Neuronal stem cell (in vitro differentiated cells): Measurements from ENCODE around the gene PCSK5.

Experiments
- DNase-seq: peaks from one replicate; pipeline ENCODE4 v3.0.0-alpha.2; 2013; ENCODE audit warnings: low spot score
- H2AFZ ChIP-seq: one replicate; pipeline ENCODE4 v1.6.1; 2013; ENCODE audit warnings: mild to moderate bottlenecking, low read length, inconsistent platforms
- H2AK5ac ChIP-seq: 2 replicates; pipeline ENCODE4 v1.6.1; 2013; ENCODE audit warnings: low read depth, mild to moderate bottlenecking, inconsistent platforms, low read length, moderate library complexity, mixed read lengths
- H2BK120ac ChIP-seq: 2 replicates; pipeline ENCODE4 v1.6.1; 2013; ENCODE audit warnings: low read depth, mild to moderate bottlenecking, inconsistent platforms, low read length, moderate library complexity, mixed read lengths
- H2BK12ac ChIP-seq: one replicate; pipeline ENCODE4 v1.6.1; 2013; ENCODE audit warnings: low read length, inconsistent platforms
- H2BK15ac ChIP-seq: 2 replicates; pipeline ENCODE4 v1.6.1; 2013; ENCODE audit warnings: mild to moderate bottlenecking, low read length, inconsistent platforms, mixed read lengths
- H2BK5ac ChIP-seq: one replicate; pipeline ENCODE4 v1.6.1; 2013; ENCODE audit warnings: inconsistent platforms, mild to moderate bottlenecking, low read length, moderate library complexity
- H3K14ac ChIP-seq: one replicate; pipeline ENCODE4 v1.6.1; 2013; ENCODE audit warnings: low read length, inconsistent platforms
- H3K18ac ChIP-seq: 2 replicates; pipeline ENCODE4 v1.6.1; 2013; ENCODE audit warnings: low read length, inconsistent platforms
- H3K23ac ChIP-seq: 2 replicates; pipeline ENCODE4 v1.6.1; 2013; ENCODE audit warnings: low read depth, mild to moderate bottlenecking, mixed read lengths, low read length, inconsistent platforms; ENCODE audit not compliant: poor library complexity
- H3K27ac ChIP-seq: replicated peaks from 3 replicates; pipeline ENCODE4 v1.5.1; 2013; ENCODE audit warnings: low read length, inconsistent platforms
- H3K27me3 ChIP-seq, 3 experiments: 2 replicates each; pipeline ENCODE4 v1.6.1; 2013; ENCODE audit warnings: low read length in 3 of 3, mild to moderate bottlenecking in 2 of 3, inconsistent platforms in 1 of 3, low read depth in 1 of 3, mixed read lengths in 1 of 3, moderate library complexity in 1 of 3; ENCODE audit not compliant: control insufficient read depth in 3 of 3, insufficient read depth in 3 of 3
- H3K36me3 ChIP-seq, 2 donors: replicated peaks in 1 of 2; 2 replicates each; pipeline ENCODE4 v1.6.1; 2013; ENCODE audit warnings: low read length in 2 of 2; ENCODE audit not compliant: control insufficient read depth in 2 of 2, insufficient read depth in 2 of 2
- H3K4ac ChIP-seq: 2 replicates; pipeline ENCODE4 v1.6.1; 2013; ENCODE audit warnings: inconsistent platforms, mild to moderate bottlenecking, low read length, moderate library complexity
- H3K4me1 ChIP-seq, 2 donors: 1 replicate in 1 of 2; 2 replicates in 1 of 2; pipeline ENCODE4 v1.6.1; 2013; ENCODE audit warnings: low read length in 2 of 2, low read depth in 1 of 2; ENCODE audit not compliant: control insufficient read depth in 2 of 2, insufficient read depth in 1 of 2
- H3K4me2 ChIP-seq: one replicate; pipeline ENCODE4 v1.6.1; 2013; ENCODE audit warnings: mild to moderate bottlenecking, low read length, inconsistent platforms; ENCODE audit not compliant: insufficient read depth, poor library complexity, severe bottlenecking
- H3K4me3 ChIP-seq, 2 donors: 2 replicates each; pipeline ENCODE4 v1.5.1; 2013; ENCODE audit warnings: low read length in 2 of 2, mild to moderate bottlenecking in 2 of 2, inconsistent platforms in 1 of 2, moderate library complexity in 1 of 2
- H3K79me1 ChIP-seq: one replicate; pipeline ENCODE4 v1.6.1; 2013; ENCODE audit warnings: low read depth, mild to moderate bottlenecking, inconsistent platforms, low read length, moderate library complexity
- H3K9ac ChIP-seq: one replicate; pipeline ENCODE4 v1.6.1; 2013; ENCODE audit warnings: mild to moderate bottlenecking, low read depth, low read length, inconsistent platforms; ENCODE audit not compliant: poor library complexity
- H3K9me3 ChIP-seq, 2 donors: replicated peaks in 1 of 2; 2 replicates each; pipeline versions ENCODE3 to v1.6.1; 2013; ENCODE audit warnings: low read length in 2 of 2, mild to moderate bottlenecking in 2 of 2, inconsistent platforms in 1 of 2, low read depth in 1 of 2, mixed read lengths in 1 of 2, moderate library complexity in 1 of 2; ENCODE audit not compliant: control insufficient read depth in 2 of 2, insufficient read depth in 1 of 2
- H4K8ac ChIP-seq: one replicate; pipeline ENCODE4 v1.6.1; 2013; ENCODE audit warnings: low read depth, mild to moderate bottlenecking, inconsistent platforms, low read length, moderate library complexity
- H4K91ac ChIP-seq: one replicate; pipeline ENCODE4 v1.6.1; 2013; ENCODE audit warnings: low read length, low read depth, mild to moderate bottlenecking, inconsistent platforms; ENCODE audit not compliant: poor library complexity
- WGBS, 2 donors: extraction: QIAGEN DNeasy Blood & Tissue Kit; methylation state at CpG; one replicate each; pipeline ENCODE4 v1.1.7; 2013; ENCODE audit warnings: missing lambda C conversion rate in 2 of 2, mixed read lengths in 1 of 2; ENCODE audit not compliant: insufficient read length in 2 of 2, insufficient replicate concordance in 1 of 2; ENCODE audit errors: extremely low coverage in 2 of 2; 5-methylcytosine and 5-hydroxymethylcytosine counted together

PCSK5 gene

DNA sequence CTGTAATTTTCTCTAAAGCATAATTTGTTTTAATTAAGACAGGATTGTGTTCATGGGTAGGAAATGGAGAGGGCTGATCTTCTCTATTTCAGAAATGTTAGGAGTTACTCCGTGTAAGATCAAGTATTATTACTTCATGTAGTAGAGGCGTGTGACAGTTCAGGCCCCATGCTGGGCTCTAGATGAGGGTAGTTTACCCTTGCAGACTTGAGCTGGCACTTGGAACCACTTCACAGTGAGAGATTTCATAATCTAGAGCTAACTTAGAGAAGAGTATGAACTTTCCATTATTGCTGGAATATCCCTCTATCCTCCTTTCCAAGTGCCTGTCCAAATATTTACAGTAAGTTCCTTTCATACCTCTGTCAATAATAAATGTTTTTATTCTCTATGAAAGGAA, 195.1 kb downstream of the PCSK5 start:
- no peak overlapping the region for H3K27ac ChIP-seq
- peaks cover 0 to 2% of the 10 kb centered on the region in 2 donors for H3K4me1 ChIP-seq
- H3K4ac ChIP-seq: no peak overlapping the region
- no peak for DNase-seq
- no peak overlapping the region for H2BK15ac ChIP-seq
- H3K4me3 ChIP-seq: no peak overlapping the region
- H3K14ac ChIP-seq: no peak overlapping the region
- H3K36me3 ChIP-seq: peaks cover 0 to 6% of the 10 kb centered on the region in 2 donors
- no peak overlapping the region for H2BK120ac ChIP-seq
- WGBS, 2 donors: no CpG with 5 or more reads among the region's 2 CpGs
- H2BK12ac ChIP-seq: no peak overlapping the region
- H2AFZ ChIP-seq: no peak overlapping the region
- no peak overlapping the region for H2BK5ac ChIP-seq
- no peak overlapping the region for H3K9ac ChIP-seq
- H4K8ac ChIP-seq: no peak overlapping the region
- H2AK5ac ChIP-seq: no peak overlapping the region
- no peak overlapping the region for H3K23ac ChIP-seq
- no peaks in the 10 kb centered on the region for H3K79me1 ChIP-seq
- H3K9me3 ChIP-seq: peaks cover under 1 to 2% of the 10 kb centered on the region in 2 donors
- H3K27me3 ChIP-seq: no peaks in the 10 kb centered on the region
- no peak overlapping the region for H4K91ac ChIP-seq
- no peak overlapping the region for H3K18ac ChIP-seq
- no peak overlapping the region for H3K4me2 ChIP-seq

DNA sequence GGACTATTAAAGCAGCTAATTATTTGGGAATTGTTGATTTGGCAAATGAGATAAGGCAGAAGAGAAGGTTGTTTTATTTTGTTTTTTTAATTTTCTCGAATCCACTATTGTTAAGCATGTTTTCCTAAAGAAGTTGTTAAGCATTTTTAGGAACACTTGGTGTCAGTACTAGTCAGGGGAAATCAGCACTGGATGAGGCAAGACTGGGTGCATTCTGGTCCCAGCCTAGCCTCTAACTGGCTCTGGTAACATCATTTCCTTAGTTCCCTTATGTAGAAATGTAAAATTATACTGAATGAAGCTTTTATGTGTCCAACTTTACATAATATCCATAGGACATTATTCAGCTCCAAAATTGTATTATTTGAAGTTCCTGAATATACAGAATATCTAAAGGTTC, 196.1 kb downstream of the PCSK5 start:
- no peak overlapping the region for H2BK5ac ChIP-seq
- no peaks in the 10 kb centered on the region for H3K27me3 ChIP-seq
- H3K27ac ChIP-seq: no peak overlapping the region
- no peak overlapping the region for H3K4me2 ChIP-seq
- no peak overlapping the region for H3K9ac ChIP-seq
- H3K14ac ChIP-seq: no peak overlapping the region
- no peak overlapping the region for H2AFZ ChIP-seq
- H2BK15ac ChIP-seq: no peak overlapping the region
- H3K9me3 ChIP-seq: peaks cover 2 to 7% of the 10 kb centered on the region in 2 donors
- H2BK12ac ChIP-seq: no peak overlapping the region
- H3K23ac ChIP-seq: no peak overlapping the region
- H4K8ac ChIP-seq: no peak overlapping the region
- H3K18ac ChIP-seq: no peak overlapping the region
- no peak overlapping the region for H3K4ac ChIP-seq
- peaks cover 0 to 9% of the 10 kb centered on the region in 2 donors for H3K36me3 ChIP-seq
- no peak overlapping the region for H2AK5ac ChIP-seq
- H3K79me1 ChIP-seq: no peaks in the 10 kb centered on the region
- no peak overlapping the region for H3K4me3 ChIP-seq
- peaks cover 0 to 3% of the 10 kb centered on the region in 2 donors for H3K4me1 ChIP-seq
- no peak for DNase-seq
- H2BK120ac ChIP-seq: no peak overlapping the region
- no CpG with 5 or more reads among the region's 1 CpG for WGBS, 2 donors
- no peak overlapping the region for H4K91ac ChIP-seq

DNA sequence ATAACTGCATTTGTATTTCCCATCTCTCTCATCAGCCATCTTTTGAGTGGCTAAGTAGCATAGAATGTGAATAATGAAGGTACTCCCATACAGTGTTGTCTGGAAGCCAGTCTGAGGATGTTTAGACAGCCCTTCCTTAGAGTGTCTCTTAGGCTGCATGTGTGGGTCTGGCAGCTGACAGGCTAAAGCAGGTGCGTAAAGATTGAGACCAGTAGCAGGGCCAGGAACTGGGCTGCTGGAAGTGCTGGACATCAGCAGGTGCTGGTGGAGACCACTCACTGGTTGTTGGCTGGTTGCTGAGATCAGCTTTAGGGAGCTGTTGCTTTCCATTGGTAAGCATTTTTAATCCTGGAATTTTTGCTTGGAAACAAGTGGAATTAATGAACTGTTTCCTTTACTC, 197.5 kb downstream of the PCSK5 start:
- no peak overlapping the region for H2AK5ac ChIP-seq
- no peaks in the 10 kb centered on the region for H3K79me1 ChIP-seq
- no peak overlapping the region for H3K4ac ChIP-seq
- H3K18ac ChIP-seq: peak overlapping the region; percentile 50
- peaks cover 0 to 9% of the 10 kb centered on the region in 2 donors for H3K36me3 ChIP-seq
- H3K4me1 ChIP-seq: peaks cover 0 to 3% of the 10 kb centered on the region in 2 donors
- no peak overlapping the region for H2BK15ac ChIP-seq
- no peak overlapping the region for H3K4me3 ChIP-seq
- H2AFZ ChIP-seq: no peak overlapping the region
- H2BK5ac ChIP-seq: no peak overlapping the region
- H3K27me3 ChIP-seq: no peaks in the 10 kb centered on the region
- H3K4me2 ChIP-seq: no peak overlapping the region
- H3K14ac ChIP-seq: no peak overlapping the region
- H4K91ac ChIP-seq: no peak overlapping the region
- no peak overlapping the region for H3K23ac ChIP-seq
- no peak for DNase-seq
- peaks cover 2 to 7% of the 10 kb centered on the region in 2 donors for H3K9me3 ChIP-seq
- no peak overlapping the region for H3K9ac ChIP-seq
- no peak overlapping the region for H2BK12ac ChIP-seq
- H2BK120ac ChIP-seq: no peak overlapping the region
- no CpG with 5 or more reads among the region's 1 CpG for WGBS, 2 donors
- H4K8ac ChIP-seq: no peak overlapping the region
- H3K27ac ChIP-seq: no peak overlapping the region

DNA sequence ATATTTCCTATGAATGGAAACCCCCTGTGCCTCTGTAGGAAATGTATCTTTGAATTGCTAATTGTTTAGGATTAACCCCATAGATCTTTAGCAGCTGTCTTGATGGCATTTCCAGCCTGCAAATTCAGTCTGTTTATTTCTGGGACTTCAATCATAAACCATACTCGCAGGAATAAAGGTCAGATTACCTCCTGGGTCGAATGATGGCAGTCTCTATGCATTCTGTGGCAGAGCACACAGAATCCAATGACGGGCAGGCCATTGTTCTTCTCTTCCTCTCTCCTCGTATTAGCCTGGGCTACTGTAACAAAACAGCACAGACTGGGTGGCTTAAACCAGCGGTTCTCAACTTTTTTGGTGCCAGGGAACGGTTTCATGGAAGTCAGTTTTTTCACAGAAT, 199.9 kb downstream of the PCSK5 start:
- no CpG with 5 or more reads among the region's 6 CpGs for WGBS, 2 donors
- H3K9ac ChIP-seq: no peak overlapping the region
- H3K4me1 ChIP-seq: peaks cover 0 to 3% of the 10 kb centered on the region in 2 donors
- H2BK12ac ChIP-seq: no peak overlapping the region
- H4K8ac ChIP-seq: no peak overlapping the region
- H3K4me3 ChIP-seq: no peak overlapping the region
- peaks cover 0 to 12% of the 10 kb centered on the region in 2 donors for H3K36me3 ChIP-seq
- peaks cover 2 to 7% of the 10 kb centered on the region in 2 donors for H3K9me3 ChIP-seq
- no peak overlapping the region for H3K14ac ChIP-seq
- no peak overlapping the region for H2AK5ac ChIP-seq
- H3K27me3 ChIP-seq: no peaks in the 10 kb centered on the region
- H2BK120ac ChIP-seq: no peak overlapping the region
- peaks cover 1% of the 10 kb centered on the region for H3K79me1 ChIP-seq
- no peak overlapping the region for H3K4me2 ChIP-seq
- no peak overlapping the region for H2BK5ac ChIP-seq
- no peak overlapping the region for H3K18ac ChIP-seq
- H3K4ac ChIP-seq: no peak overlapping the region
- no peak overlapping the region for H2AFZ ChIP-seq
- H3K27ac ChIP-seq: no peak overlapping the region
- no peak for DNase-seq
- no peak overlapping the region for H2BK15ac ChIP-seq
- H4K91ac ChIP-seq: no peak overlapping the region
- H3K23ac ChIP-seq: no peak overlapping the region
